Hippocampal formation (tissue), 2 donors: ENCODE measurements around the gene CD58.
"Not testable (repeated sequence)": the region's sequence is repeated elsewhere in the genome, so short reads cannot be mapped to it uniquely, and the experiment has no call there.

Source experiments
- DNase-seq, 2 donors: peaks; one replicate each; lab custom pipeline; 2025; lab: John Stamatoyannopoulos, UW

Gene CD58

DNA sequence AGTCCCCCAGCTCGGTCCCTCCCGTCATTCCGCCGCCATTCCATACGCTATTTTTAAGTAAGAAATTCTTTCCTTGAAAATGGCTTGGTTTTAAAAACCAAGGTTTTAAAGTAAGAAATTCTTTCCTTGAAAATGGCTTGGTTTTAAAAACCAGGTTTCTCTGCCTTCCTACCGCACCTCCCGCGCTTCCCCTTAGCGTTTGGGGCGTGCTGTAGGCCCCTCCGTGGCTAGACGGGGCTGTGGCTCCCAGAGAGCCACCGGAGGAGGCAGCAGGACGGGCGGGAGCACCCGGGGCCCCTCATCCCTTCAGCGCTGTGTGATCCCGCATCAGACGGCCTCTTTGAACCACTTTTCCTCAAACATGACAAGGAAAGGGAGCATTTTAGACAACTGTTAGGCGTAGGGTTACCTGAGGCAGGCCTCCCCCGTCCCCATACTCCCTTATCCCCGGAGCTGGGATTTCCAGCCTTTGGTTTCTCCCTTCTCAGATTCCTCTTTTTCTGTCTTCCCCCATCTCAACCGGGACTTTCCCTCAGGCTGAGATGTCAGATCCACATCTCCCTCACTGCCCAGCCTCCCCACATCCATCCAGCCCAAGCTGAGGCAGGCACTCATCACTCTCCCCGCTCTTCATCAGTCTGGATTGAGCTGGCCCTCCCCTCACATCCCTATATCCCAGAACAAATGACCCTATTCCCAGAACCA, 541 bp upstream of the CD58 start:
- no peak for DNase-seq

GRCh38 chr1:116569776-116570357, 959 bp downstream of the CD58 start:
- DNase-seq = no peak

- DNase-seq = no peak
Measured at GRCh38 chr1:116569381-116569670, 1.5 kb downstream of the CD58 start.

- DNase-seq = no peak
Measured at GRCh38 chr1:116568662-116569380, 2.0 kb downstream of the CD58 start.

- DNase-seq = no peak
Measured at GRCh38 chr1:116567790-116568661, 2.8 kb downstream of the CD58 start.

DNA sequence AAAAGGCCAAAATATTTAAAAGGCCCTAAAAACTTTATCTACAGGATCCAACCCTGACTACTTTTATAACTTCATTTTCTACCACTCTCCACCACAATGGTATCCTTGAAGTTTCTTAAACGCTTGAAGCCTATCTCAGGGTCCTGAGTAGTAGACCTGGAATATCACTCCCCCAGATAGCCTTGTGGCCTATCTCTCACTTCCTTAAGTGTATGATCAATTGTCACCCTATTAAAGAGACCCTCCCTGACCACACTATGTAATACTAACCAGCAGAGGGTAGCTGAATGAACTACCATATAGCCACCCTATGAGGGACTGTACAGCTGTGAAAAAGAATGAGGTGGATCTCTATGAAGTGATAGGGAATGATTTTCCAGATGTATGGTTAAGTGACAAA, 5.6 kb downstream of the CD58 start:
- DNase-seq = no peak

- no peak for DNase-seq
Measured at GRCh38 chr1:116564426-116564825, 6.4 kb downstream of the CD58 start.

- not testable (repeated sequence) for DNase-seq
Measured at GRCh38 chr1:116562465-116562864, 8.4 kb downstream of the CD58 start.

DNA sequence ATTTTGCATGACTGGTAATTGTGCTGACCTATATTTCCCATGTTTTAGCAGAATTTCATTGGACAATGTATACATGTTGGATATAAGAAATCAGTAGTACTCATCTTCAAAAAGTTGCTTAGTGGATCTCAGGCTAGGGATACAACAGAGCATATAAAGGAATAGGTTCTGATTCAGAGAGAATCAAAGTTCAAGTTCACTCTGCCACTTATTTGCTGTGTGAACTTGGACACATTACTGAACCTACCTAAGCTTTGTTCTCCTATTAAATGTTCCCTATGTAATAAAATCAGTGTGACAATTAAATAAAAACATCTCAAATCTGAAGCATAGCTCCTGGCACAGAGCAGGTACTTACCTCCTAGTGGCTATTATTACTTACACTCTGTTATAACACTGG, 9.3 kb downstream of the CD58 start:
- DNase-seq = no peak

GRCh38 chr1:116560704-116561490, 9.9 kb downstream of the CD58 start:
- DNase-seq = no peak

DNA sequence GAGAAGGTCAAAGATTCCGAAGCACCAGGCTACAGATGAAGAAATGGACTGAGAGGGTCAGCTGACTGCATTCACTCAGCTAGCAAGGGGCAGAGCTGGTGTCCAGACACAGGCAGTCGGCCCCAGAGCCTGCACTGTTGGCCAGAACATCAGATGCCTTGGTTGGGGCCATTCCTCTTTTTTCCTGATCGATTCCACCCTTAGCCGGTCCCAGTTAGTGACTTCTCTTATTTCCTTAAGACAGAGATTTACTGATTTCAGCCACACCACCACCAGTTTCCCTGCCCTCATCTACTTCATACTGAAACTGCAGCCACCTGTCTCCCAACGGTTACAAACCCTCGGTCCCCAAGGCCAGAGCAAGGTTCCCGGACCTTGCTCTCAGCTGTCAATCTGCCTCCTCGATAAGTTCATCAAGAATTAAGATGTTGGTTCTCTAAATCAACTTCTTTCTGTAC, 11.5 kb downstream of the CD58 start:
- no peak for DNase-seq

DNA sequence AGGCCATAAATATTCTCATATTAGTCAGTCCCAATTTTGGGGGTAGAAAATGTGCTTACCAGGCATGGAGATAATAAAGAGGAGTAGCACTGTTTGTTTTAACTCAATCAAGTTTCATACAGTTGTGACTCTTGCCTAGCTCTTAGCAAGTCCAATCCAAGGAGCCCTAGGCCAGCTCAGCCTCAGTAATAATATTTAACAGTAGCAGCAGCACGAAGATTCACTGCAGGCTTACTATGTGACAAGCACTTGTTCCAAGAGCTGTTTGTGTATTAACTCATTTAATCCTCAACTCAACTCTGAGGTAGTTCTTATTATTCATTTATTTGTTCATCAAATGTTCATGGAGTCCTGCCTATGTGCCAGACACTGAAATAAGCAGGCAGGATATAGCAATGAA, 12.3 kb downstream of the CD58 start:
- DNase-seq = no peak

GRCh38 chr1:116558140-116558549, 12.7 kb downstream of the CD58 start:
- no peak for DNase-seq

DNA sequence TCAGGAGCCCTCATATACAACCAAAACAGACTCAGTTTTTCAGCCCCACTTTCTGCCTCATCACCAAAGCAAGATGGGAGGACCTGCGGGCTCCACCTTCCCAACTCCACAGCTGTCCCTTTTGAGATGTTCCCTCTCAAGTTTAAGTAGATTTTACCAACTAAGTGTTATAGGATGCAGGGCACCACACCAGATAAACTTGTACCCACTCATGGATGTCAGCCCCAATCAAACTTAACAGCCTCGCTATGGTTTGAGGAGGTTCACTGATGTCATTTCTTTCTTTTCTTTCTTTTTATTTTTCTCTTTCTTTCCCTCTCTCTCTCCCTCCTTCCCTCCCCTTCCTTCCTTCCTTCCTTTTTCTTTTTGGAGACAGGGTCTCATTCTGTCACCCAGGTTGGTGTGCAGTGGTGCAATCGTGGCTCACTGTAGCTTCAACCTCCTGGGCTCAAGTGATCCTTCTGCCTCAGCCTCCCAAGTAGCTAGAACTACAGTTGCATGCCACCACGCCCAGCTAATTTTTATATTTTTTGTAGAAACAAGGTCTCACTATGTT, 13.4 kb downstream of the CD58 start:
- no peak for DNase-seq

DNA sequence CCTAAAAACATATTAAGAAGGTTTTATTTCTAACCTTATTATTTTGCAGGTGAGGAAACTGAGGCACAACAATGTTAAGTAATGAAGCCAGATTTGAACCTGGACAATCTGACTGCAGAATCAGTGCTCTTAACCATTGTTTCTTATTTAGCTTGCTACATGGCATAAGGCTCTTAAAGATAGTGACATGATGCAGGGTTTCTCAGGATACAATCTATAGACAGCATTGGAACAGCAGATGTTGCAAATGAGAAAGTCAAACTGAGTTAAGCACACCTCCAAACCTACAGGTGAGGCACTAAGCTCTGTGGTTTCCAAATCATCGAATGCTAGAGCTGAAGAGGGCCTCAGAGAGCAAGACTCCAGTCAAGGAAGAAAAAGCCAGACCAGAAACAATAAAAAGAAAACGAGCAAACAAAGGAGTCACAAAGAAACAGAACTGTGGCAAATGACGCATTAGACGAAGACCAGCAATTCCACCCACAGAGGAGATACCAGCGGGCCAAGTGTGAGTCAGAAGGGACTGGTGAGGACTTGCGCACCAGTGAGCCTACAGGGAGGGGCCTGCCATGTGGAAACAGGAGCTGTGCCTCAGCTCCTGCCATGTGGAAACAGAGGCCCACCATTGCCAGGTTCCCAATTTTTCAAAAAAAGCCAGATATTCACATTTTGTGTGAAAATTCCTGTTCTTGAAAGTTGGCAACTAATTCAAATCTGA, 14.4 kb downstream of the CD58 start:
- DNase-seq = no peak

DNA sequence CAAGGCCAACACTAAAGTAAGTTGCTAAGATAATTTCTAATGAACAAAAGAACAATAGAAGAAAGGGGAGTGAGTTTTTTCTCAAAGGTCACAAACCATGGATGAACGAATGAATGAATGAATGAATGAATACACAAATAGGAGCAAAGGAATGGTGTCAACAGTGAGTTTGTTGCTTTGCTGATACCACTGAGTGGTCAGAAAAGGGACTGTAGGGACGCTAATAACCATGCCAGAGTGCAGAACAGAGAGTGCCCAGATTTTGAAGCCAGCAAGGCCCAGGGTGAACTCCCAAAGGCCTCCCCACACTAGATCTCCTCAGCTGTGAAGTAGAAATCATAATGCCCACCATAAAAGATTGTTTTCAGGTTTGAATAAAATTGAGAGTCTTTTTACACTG, 15.9 kb downstream of the CD58 start:
- no peak for DNase-seq

- DNase-seq = no peak
Measured at GRCh38 chr1:116553386-116554115, 17.3 kb downstream of the CD58 start.

- DNase-seq = no peak
Measured at GRCh38 chr1:116546354-116546977, 24.4 kb downstream of the CD58 start.

GRCh38 chr1:116545359-116545705, 25.5 kb downstream of the CD58 start:
- DNase-seq = no peak
